ENCODE results near the gene PEF1. TPM values are rescaled to one million over a fixed set of nuclear protein-coding genes. Genes with fewer than 3 reads are reported as not detected.

Gene PEF1
- total RNA-seq, 1 donor from 2014 or later: 53.3 TPM

DNA sequence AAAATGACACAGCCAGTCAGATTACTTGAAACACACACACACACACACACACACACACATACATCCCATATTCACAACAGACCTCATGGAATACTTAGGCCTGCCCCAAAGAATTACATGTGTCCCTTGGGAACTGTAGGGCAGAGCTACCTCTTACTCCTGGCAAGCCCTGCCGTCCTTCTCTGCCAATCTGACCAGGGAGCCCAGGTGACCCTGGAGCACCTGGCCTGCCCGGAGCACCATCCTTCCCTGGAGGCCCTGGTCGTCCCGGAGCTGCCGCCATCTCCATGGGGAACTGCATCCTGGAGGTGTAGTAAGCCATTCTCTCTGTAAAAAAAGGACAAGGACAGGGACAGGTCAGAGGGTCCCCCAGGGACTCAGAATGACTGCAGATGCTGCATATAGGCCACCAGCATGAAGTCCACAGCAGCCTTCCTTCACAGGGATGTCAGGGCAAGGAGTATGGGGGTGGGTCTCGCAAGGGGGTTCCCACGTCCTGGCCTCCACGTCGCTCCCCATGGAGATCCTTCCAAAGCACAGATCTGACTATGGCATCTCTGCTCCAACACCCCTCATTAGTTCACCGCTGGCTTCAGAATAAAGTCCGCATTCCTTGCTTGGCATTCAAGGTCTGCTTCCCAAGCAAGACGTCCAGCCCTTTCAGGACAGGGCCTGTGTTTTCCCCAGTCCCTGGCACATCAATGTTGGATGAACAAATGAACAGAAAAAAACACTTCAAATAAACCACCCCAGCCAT lies 9.2 kb upstream of the PEF1 start:
- intact Hi-C loops (cut with DNase I): no loop called here
- no peak for DNase-seq (ENCODE audit: extremely low spot score in 2 of 2)
- H3K27ac ChIP-seq: no peak overlapping the region
- H3K4me1 ChIP-seq: peaks cover 13% of the 10 kb centered on the region
- no peaks in the 10 kb centered on the region for H3K36me3 ChIP-seq
- H3K9me3 ChIP-seq: no peaks in the 10 kb centered on the region
- no peaks in the 10 kb centered on the region for H3K27me3 ChIP-seq
- TF ChIP-seq POLR2A (IDR thresholded peaks at IDR 0.05): no peak
- no peak for TF ChIP-seq POLR2AphosphoS5 (IDR thresholded peaks at IDR 0.05; ENCODE audit: insufficient read depth in 1 of 2, low read depth in 1 of 2)
- TF ChIP-seq, protein P1, sequence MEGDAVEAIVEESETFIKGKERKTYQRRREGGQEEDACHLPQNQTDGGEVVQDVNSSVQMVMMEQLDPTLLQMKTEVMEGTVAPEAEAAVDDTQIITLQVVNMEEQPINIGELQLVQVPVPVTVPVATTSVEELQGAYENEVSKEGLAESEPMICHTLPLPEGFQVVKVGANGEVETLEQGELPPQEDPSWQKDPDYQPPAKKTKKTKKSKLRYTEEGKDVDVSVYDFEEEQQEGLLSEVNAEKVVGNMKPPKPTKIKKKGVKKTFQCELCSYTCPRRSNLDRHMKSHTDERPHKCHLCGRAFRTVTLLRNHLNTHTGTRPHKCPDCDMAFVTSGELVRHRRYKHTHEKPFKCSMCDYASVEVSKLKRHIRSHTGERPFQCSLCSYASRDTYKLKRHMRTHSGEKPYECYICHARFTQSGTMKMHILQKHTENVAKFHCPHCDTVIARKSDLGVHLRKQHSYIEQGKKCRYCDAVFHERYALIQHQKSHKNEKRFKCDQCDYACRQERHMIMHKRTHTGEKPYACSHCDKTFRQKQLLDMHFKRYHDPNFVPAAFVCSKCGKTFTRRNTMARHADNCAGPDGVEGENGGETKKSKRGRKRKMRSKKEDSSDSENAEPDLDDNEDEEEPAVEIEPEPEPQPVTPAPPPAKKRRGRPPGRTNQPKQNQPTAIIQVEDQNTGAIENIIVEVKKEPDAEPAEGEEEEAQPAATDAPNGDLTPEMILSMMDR (IDR thresholded peaks at IDR 0.05): no peak
- no peak overlapping the region for H3K4me3 ChIP-seq

DNA sequence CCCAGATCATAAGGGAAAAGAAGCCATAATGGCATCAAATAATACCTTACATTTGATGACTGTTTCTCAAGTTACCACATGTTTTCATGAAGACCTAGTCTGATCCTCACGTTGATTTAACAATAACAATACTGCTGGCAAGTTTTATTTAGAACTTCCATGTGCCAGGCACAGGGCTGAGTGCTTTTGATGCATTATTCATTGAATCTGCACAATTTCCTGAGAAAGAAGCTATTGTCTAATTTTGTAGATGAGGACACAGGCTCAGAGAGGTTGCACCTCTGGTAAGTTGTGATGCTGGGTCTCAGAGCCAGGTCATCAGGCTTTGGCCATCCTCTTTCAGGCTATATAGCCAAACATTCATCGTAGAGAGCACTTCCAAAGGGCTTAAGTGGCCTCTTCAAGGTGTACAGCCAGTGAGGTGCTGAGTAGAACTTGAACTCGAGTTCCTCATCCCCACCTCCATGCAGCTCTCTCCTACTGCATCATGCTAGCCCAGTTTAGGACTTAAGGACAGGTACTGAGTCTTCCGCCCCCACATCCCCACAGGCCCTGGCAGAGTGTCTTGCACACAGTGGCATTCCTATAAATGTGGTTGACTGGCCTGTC lies 8.3 kb upstream of the PEF1 start:
- no peaks in the 10 kb centered on the region for H3K27me3 ChIP-seq
- H3K27ac ChIP-seq: no peak overlapping the region
- no peaks in the 10 kb centered on the region for H3K9me3 ChIP-seq
- intact Hi-C loops (cut with DNase I): no loop called here
- no peak overlapping the region for H3K4me3 ChIP-seq
- no peaks in the 10 kb centered on the region for H3K36me3 ChIP-seq
- peaks cover 13% of the 10 kb centered on the region for H3K4me1 ChIP-seq
- TF ChIP-seq POLR2AphosphoS5 (IDR thresholded peaks at IDR 0.05; ENCODE audit: insufficient read depth in 1 of 2, low read depth in 1 of 2) (no peak), POLR2A (IDR thresholded peaks at IDR 0.05) (no peak)
- TF ChIP-seq, protein P1 (IDR thresholded peaks at IDR 0.05): no peak
- no peak for DNase-seq (ENCODE audit: extremely low spot score in 2 of 2)

GRCh38 chr1:31651766-31652165 lies 7.1 kb upstream of the PEF1 start:
- H3K9me3 ChIP-seq: no peaks in the 10 kb centered on the region
- TF ChIP-seq POLR2A (IDR thresholded peaks at IDR 0.05): no peak
- TF ChIP-seq POLR2AphosphoS5 (IDR thresholded peaks at IDR 0.05; ENCODE audit: insufficient read depth in 1 of 2, low read depth in 1 of 2): no peak
- TF ChIP-seq, protein P1 (IDR thresholded peaks at IDR 0.05): no peak
- intact Hi-C loops (cut with DNase I): no loop called here
- no peaks in the 10 kb centered on the region for H3K27me3 ChIP-seq
- DNase-seq (ENCODE audit: extremely low spot score in 2 of 2): no peak
- H3K36me3 ChIP-seq: no peaks in the 10 kb centered on the region
- peaks cover 13% of the 10 kb centered on the region for H3K4me1 ChIP-seq
- H3K27ac ChIP-seq: no peak overlapping the region
- H3K4me3 ChIP-seq: no peak overlapping the region

- TF ChIP-seq POLR2A (IDR thresholded peaks at IDR 0.05): no peak
- TF ChIP-seq, protein P1 (IDR thresholded peaks at IDR 0.05): no peak
- TF ChIP-seq POLR2AphosphoS5 (IDR thresholded peaks at IDR 0.05; ENCODE audit: insufficient read depth in 1 of 2, low read depth in 1 of 2): no peak
- Histone ChIP-seq H3K9me3 (no peaks in the 10 kb centered on the region), H3K36me3 (no peaks in the 10 kb centered on the region), H3K4me1 (peaks cover 13% of the 10 kb centered on the region), H3K4me3 (no peak overlapping the region), H3K27me3 (no peaks in the 10 kb centered on the region), H3K27ac (no peak overlapping the region)
- intact Hi-C loops (cut with DNase I): no loop called here
- no peak for DNase-seq (ENCODE audit: extremely low spot score in 2 of 2)
Measured at GRCh38 chr1:31651089-31651420, 6.4 kb upstream of the PEF1 start.

All from vagina (tissue), 2 donors.